CD4-positive, alpha-beta T cell (primary cell): ENCODE data around the gene OR3A2. TPM values are rescaled to one million over a fixed set of nuclear protein-coding genes. Genes with fewer than 3 reads are reported as not detected.
"Not testable (repeated sequence)": the region's sequence is repeated elsewhere in the genome, so short reads cannot be mapped to it uniquely, and the experiment has no call there.

Experiments used
- ATAC-seq: fragments of 200-7000 bp; cut with Tn5 transposase; one replicate; pipeline ENCODE4 v1.10.0; 2022; ENCODE audit warnings: mild to moderate bottlenecking; ENCODE audit not compliant: poor library complexity
- CTCF ChIA-PET: fragments of 350-600 bp; sonication (Branson Sonifier 250); formaldehyde crosslinking; loops from one replicate; lab custom pipeline; 2021; ENCODE audit warnings: antibody characterized with exemption, inconsistent platforms; lab: Charles Lee
- POLR2A ChIA-PET: fragments of 350-600 bp; sonication (Branson Sonifier 250); formaldehyde crosslinking; loops from one replicate; lab custom pipeline; 2021; ENCODE audit warnings: antibody characterized with exemption, inconsistent platforms; lab: Charles Lee
- DNase-seq, 14 experiments: peaks; one replicate each; pipeline ENCODE4 v3.0.0-alpha.2; 2013 to 2020; ENCODE audit warnings: mixed read lengths in 2 of 14
- H3K27ac ChIP-seq, 2 donors: one replicate each; pipeline versions ENCODE4 v1.5.1 to v1.7.0; 2013; ENCODE audit warnings: low read length in 2 of 2, low read depth in 1 of 2, mild to moderate bottlenecking in 1 of 2
- H3K27me3 ChIP-seq, 2 experiments: 1 replicate in 1 of 2; 2 replicates in 1 of 2; pipeline versions ENCODE4 v1.6.1 to v1.7.0; 2013; ENCODE audit warnings: low read length in 2 of 2, control low read depth in 1 of 2, mild to moderate bottlenecking in 1 of 2, moderate library complexity in 1 of 2; ENCODE audit not compliant: insufficient read depth in 2 of 2, control insufficient read depth in 1 of 2
- H3K36me3 ChIP-seq: one replicate; pipeline ENCODE4 v1.6.1; 2013; ENCODE audit warnings: low read length, control low read depth; ENCODE audit not compliant: insufficient read depth
- H3K4me1 ChIP-seq: one replicate; pipeline ENCODE4 v1.6.1; 2013; ENCODE audit warnings: low read length, control low read depth; ENCODE audit not compliant: insufficient read depth
- H3K4me3 ChIP-seq: one replicate; pipeline ENCODE4 v1.5.1; 2013; ENCODE audit warnings: mild to moderate bottlenecking, low read length, moderate library complexity
- H3K9me3 ChIP-seq, 2 experiments: 1 replicate in 1 of 2; 2 replicates in 1 of 2; pipeline versions ENCODE4 v1.6.1 to v1.7.0; 2013; ENCODE audit warnings: low read length in 2 of 2, mild to moderate bottlenecking in 2 of 2, control low read depth in 1 of 2, moderate library complexity in 1 of 2; ENCODE audit not compliant: control insufficient read depth in 1 of 2, insufficient read depth in 1 of 2
- H3K27ac Mint-ChIP-seq: one replicate; pipeline ENCODE4 v1.8.0; 2020; ENCODE audit warnings: mixed read lengths
- H3K27me3 Mint-ChIP-seq: one replicate; pipeline ENCODE4 v1.8.0; 2021; ENCODE audit warnings: mixed read lengths
- H3K36me3 Mint-ChIP-seq: one replicate; pipeline ENCODE4 v1.8.0; 2021; ENCODE audit warnings: low read depth, mixed read lengths
- H3K4me1 Mint-ChIP-seq: one replicate; pipeline ENCODE4 v1.8.0; 2021; ENCODE audit warnings: low read depth, mixed read lengths
- H3K4me3 Mint-ChIP-seq: one replicate; pipeline ENCODE4 v1.8.0; 2020; ENCODE audit warnings: mild to moderate bottlenecking, mixed read lengths
- H3K9me3 Mint-ChIP-seq: one replicate; pipeline ENCODE4 v1.8.0; 2020; ENCODE audit warnings: mixed read lengths
- intact Hi-C, 2 experiments: fragments of 100-400 bp; cut with DNase I in 1 of 2; cut with micrococcal nuclease in 1 of 2; formaldehyde crosslinking; loops; one replicate each; pipeline versions ENCODE4 v1.15.1 to v1.9.0; 2023 to 2025; cut with DNase I, micrococcal nuclease
- total RNA-seq, 174 experiments: library from RNA in 2 of 174; stranded (reverse) in 2 of 174; gene quantifications; one replicate each; pipeline ENCODE4 v1.2.3 and lab custom pipeline; 2021 to 2026
- TF ChIP-seq, protein P1 (sequence below): fragments of 200-600 bp; IDR thresholded peaks from one replicate; pipeline ENCODE4 v1.8.0; 2022; ENCODE audit warnings: antibody characterized with exemption, mild to moderate bottlenecking

Gene OR3A2
- total RNA-seq, 2 experiments from 2014 or later = 0.55 to 1.3 TPM

- Histone ChIP-seq H3K4me3 (no peak overlapping the region), H3K9me3 (no peaks in the 10 kb centered on the region), H3K36me3 (no peaks in the 10 kb centered on the region), H3K27me3 (peaks cover 3 to 4% of the 10 kb centered on the region in 2 experiments), H3K4me1 (no peaks in the 10 kb centered on the region), H3K27ac (no peak overlapping the region)
- H3K4me3 Mint-ChIP-seq = no peak overlapping the region
- no peaks in the 10 kb centered on the region for H3K4me1 Mint-ChIP-seq
- ChIA-PET POLR2A (no interaction called here), CTCF (no interaction called here)
- H3K36me3 Mint-ChIP-seq = no peaks in the 10 kb centered on the region
- H3K9me3 Mint-ChIP-seq = no peaks in the 10 kb centered on the region
- intact Hi-C loops = loop anchor here in 1 of 2 experiments (10.0 kb wide), 1 partner anchor 133 kb away; no protein-coding TSS in a partner anchor
- no peak for ATAC-seq
- H3K27ac Mint-ChIP-seq = no peak overlapping the region
- H3K27me3 Mint-ChIP-seq = peaks cover 15% of the 10 kb centered on the region
- no peak for DNase-seq
- TF ChIP-seq, protein P1, sequence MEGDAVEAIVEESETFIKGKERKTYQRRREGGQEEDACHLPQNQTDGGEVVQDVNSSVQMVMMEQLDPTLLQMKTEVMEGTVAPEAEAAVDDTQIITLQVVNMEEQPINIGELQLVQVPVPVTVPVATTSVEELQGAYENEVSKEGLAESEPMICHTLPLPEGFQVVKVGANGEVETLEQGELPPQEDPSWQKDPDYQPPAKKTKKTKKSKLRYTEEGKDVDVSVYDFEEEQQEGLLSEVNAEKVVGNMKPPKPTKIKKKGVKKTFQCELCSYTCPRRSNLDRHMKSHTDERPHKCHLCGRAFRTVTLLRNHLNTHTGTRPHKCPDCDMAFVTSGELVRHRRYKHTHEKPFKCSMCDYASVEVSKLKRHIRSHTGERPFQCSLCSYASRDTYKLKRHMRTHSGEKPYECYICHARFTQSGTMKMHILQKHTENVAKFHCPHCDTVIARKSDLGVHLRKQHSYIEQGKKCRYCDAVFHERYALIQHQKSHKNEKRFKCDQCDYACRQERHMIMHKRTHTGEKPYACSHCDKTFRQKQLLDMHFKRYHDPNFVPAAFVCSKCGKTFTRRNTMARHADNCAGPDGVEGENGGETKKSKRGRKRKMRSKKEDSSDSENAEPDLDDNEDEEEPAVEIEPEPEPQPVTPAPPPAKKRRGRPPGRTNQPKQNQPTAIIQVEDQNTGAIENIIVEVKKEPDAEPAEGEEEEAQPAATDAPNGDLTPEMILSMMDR = no peak
These were observed 32.1 kb upstream of the OR3A2 start for GRCh38 chr17:3418222-3418621.

DNA sequence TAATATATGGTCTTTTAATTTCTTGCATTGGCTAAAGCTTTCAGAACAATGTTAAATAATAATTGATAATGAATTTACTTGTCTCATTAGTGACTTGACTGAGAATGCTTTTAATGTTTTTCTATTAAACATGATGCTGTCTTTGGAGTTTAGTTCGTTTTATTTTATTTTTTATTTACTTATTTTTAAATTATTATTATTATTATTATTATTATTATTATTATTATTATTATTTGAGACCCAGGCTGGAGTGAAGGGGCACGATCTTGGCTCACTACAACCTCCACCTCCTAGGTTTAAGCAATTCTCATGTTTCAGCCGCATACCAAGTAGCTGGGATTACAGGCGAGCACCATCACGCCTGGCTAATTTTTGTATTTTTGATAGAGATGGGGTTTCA is 29.5 kb upstream of the OR3A2 start:
- Histone ChIP-seq H3K4me1 (no peaks in the 10 kb centered on the region), H3K9me3 (no peaks in the 10 kb centered on the region), H3K4me3 (no peak overlapping the region), H3K27me3 (peaks cover 2 to 3% of the 10 kb centered on the region in 2 experiments), H3K27ac (no peak overlapping the region), H3K36me3 (no peaks in the 10 kb centered on the region)
- intact Hi-C loops = loop anchor here in 1 of 2 experiments (10.0 kb wide), 1 partner anchor 131 kb away; no protein-coding TSS in a partner anchor
- POLR2A ChIA-PET = no interaction called here
- TF ChIP-seq, protein P1 = no peak
- no peaks in the 10 kb centered on the region for H3K9me3 Mint-ChIP-seq
- no peaks in the 10 kb centered on the region for H3K4me1 Mint-ChIP-seq
- DNase-seq = no peak
- CTCF ChIA-PET = no interaction called here
- no peak overlapping the region for H3K4me3 Mint-ChIP-seq
- peaks cover 20% of the 10 kb centered on the region for H3K27me3 Mint-ChIP-seq
- H3K36me3 Mint-ChIP-seq = no peaks in the 10 kb centered on the region
- H3K27ac Mint-ChIP-seq = no peak overlapping the region
- no peak for ATAC-seq

DNA sequence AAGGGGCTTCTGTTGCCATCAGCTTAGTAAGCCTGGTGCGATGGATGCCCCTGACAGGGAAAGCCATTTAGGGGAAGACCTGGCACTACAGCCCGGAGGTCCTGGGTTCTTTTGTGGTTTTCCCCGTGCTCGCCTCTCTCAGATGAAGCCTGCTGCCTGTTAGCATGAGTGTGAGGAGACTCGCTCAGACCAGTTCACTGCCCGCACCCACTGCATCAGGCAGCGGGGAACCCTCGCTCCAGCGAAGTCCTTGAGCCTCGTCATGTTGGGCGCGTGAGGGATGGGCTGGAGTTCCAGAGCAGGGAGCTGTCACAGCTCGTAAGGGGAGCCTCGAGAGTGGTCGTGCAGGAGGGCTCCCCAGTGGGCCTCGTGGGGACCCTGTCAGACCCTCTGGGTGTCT is 26.1 kb upstream of the OR3A2 start:
- H3K9me3 Mint-ChIP-seq = peaks cover 13% of the 10 kb centered on the region
- H3K4me3 ChIP-seq, CTCF ChIA-PET, POLR2A ChIA-PET, H3K36me3 ChIP-seq, H3K4me1 ChIP-seq, H3K4me1 Mint-ChIP-seq, H3K36me3 Mint-ChIP-seq, H3K27ac Mint-ChIP-seq, H3K27me3 ChIP-seq, ATAC-seq, DNase-seq, H3K4me3 Mint-ChIP-seq, H3K27ac ChIP-seq: not testable (repeated sequence)
- intact Hi-C loops = loop anchor here in 1 of 2 experiments (10.0 kb wide), 1 partner anchor 127 kb away; no protein-coding TSS in a partner anchor
- H3K27me3 Mint-ChIP-seq = peaks cover 36% of the 10 kb centered on the region
- peaks cover 5 to 15% of the 10 kb centered on the region in 2 experiments for H3K9me3 ChIP-seq

GRCh38 chr17:3411070-3411469 is 25.0 kb upstream of the OR3A2 start, which contains the start of gene OR3A3:
TSS of gene OR3A3 (plus strand) at chr17:3411370.
- intact Hi-C loops = loop anchor here in 1 of 2 experiments (10.0 kb wide), 1 partner anchor 126 kb away; no protein-coding TSS in a partner anchor
- ATAC-seq = no peak
- CTCF ChIA-PET = no interaction called here
- POLR2A ChIA-PET = no interaction called here
- no peak within 1 kb of the TSS for H3K27ac ChIP-seq
- no peaks in the 10 kb centered on the region for H3K36me3 ChIP-seq
- peaks cover 3 to 9% of the 10 kb centered on the region in 2 experiments for H3K27me3 ChIP-seq
- DNase-seq = no peak
- TF ChIP-seq, protein P1 = no peak
- Mint-ChIP-seq H3K4me3 (no peak within 1 kb of the TSS), H3K27me3 (peaks cover 31% of the 10 kb centered on the region), H3K36me3 (no peaks in the 10 kb centered on the region), H3K27ac (no peak within 1 kb of the TSS), H3K9me3 (peaks cover 16% of the 10 kb centered on the region), H3K4me1 (no peaks in the 10 kb centered on the region)
- H3K4me3 ChIP-seq = no peak within 1 kb of the TSS
- H3K4me1 ChIP-seq = no peaks in the 10 kb centered on the region
- peaks cover 5 to 15% of the 10 kb centered on the region in 2 experiments for H3K9me3 ChIP-seq

GRCh38 chr17:3403856-3404255 is 17.7 kb upstream of the OR3A2 start:
- POLR2A ChIA-PET, CTCF ChIA-PET, H3K27ac ChIP-seq, DNase-seq, H3K4me3 Mint-ChIP-seq, H3K4me1 ChIP-seq, H3K27me3 ChIP-seq, H3K36me3 ChIP-seq, H3K4me3 ChIP-seq, H3K27ac Mint-ChIP-seq, H3K36me3 Mint-ChIP-seq, intact Hi-C loops, H3K4me1 Mint-ChIP-seq, ATAC-seq: not testable (repeated sequence)
- H3K9me3 Mint-ChIP-seq = peaks cover 13% of the 10 kb centered on the region
- H3K27me3 Mint-ChIP-seq = peaks cover 17% of the 10 kb centered on the region
- peaks cover 5 to 14% of the 10 kb centered on the region in 2 experiments for H3K9me3 ChIP-seq
